ENCODE data around the gene GGT6.

The GGT6 gene

DNA sequence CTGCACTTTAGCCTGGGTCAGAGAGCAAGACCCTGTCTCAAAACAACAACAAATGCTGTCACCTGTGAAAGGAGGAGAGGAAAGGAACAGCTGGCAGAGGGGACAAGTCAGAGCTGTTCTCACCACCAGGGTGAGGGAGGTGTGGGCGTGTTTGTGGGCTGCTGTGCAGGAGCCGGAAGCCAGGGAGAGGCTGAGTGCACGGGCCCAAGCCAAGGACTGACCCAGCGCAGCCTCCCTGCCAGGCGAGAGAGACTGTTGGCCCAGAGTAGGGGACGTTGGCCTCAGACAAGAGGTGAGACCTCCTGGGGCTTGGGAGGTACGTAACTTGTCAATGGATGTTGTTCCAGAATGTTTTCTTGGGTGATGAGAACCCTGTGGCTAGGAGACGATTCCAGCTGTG, 51.0 kb downstream of the GGT6 start:
- in situ Hi-C loops (cut with HindIII; ENCODE audit: low pct_ligation_motif_present, low sequenced_read_pairs) = no loop called here
- H3K4me3 ChIP-seq (ENCODE audit: low read depth, low read length) = no peak overlapping the region
- TF ChIP-seq, protein P1, sequence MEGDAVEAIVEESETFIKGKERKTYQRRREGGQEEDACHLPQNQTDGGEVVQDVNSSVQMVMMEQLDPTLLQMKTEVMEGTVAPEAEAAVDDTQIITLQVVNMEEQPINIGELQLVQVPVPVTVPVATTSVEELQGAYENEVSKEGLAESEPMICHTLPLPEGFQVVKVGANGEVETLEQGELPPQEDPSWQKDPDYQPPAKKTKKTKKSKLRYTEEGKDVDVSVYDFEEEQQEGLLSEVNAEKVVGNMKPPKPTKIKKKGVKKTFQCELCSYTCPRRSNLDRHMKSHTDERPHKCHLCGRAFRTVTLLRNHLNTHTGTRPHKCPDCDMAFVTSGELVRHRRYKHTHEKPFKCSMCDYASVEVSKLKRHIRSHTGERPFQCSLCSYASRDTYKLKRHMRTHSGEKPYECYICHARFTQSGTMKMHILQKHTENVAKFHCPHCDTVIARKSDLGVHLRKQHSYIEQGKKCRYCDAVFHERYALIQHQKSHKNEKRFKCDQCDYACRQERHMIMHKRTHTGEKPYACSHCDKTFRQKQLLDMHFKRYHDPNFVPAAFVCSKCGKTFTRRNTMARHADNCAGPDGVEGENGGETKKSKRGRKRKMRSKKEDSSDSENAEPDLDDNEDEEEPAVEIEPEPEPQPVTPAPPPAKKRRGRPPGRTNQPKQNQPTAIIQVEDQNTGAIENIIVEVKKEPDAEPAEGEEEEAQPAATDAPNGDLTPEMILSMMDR (IDR thresholded peaks at IDR 0.05; ENCODE audit: low read depth, low read length, missing control alignments) = no peak
- DNase-seq = no peak
- no peak overlapping the region for H3K27ac ChIP-seq
- no peaks in the 10 kb centered on the region for H3K27me3 ChIP-seq (replicated peaks)
- H3K36me3 ChIP-seq (replicated peaks) = no peaks in the 10 kb centered on the region

DNA sequence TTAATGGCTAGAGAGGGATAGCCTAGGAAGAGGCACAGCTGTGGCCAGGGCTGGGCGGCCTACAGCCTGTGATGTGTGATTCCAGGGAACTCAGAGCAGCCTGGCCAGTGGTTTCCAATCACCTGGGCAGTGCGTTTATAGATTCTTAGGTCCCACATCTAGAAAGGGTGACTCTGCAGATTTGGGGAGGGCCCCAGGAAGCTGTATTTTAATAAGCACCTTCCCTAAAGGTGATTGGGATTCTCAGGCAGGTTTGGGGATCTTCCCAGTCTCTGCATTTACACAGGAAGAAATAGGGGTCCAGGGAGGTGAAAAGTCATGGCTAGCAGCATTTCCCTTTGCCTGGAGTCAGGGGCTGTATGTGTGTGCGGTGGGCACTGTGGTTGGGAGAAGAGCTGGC, 52.2 kb downstream of the GGT6 start:
- no peak for DNase-seq
- Histone ChIP-seq H3K27ac (no peak overlapping the region), H3K36me3 (replicated peaks) (no peaks in the 10 kb centered on the region), H3K27me3 (replicated peaks) (no peaks in the 10 kb centered on the region), H3K4me3 (ENCODE audit: low read depth, low read length) (no peak overlapping the region)
- TF ChIP-seq, protein P1 (IDR thresholded peaks at IDR 0.05; ENCODE audit: low read depth, low read length, missing control alignments) = no peak
- in situ Hi-C loops (cut with HindIII; ENCODE audit: low pct_ligation_motif_present, low sequenced_read_pairs) = no loop called here

DNA sequence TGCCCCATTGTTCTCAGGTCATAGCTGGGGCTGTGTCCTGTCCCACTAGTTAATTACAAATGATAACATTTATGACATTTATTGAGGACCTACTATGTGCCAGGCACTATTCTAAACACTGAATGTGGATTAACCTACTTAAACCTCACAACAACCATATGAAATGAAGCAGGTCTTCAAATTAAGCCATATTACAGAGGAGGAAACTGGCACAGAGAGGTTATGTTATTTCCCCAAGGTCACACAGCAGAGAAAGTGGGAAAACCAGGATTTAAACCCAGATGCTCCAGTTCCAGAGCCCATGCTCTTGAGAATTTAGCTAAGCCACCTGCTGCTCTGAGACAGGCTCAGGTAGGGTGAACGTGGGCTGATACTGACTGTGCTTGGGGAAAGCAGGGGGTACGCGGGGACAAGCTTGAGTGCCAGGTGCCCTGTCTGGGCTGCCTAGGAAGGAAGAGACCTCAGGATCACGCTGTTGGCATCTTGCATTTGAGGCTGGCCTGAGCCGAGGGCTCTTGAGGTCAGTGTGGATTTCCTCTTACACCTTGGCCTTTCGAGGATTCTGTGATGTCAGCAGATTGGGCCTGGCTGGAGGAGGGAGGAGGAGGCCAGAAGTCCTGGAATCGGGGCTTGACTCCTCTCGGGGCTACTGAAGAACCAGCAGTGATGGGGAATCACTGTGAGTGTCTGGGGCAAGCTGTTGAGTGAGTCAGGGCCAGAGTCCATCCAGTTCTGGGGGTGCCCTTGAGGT, 52.8 kb downstream of the GGT6 start:
- in situ Hi-C loops (cut with HindIII; ENCODE audit: low pct_ligation_motif_present, low sequenced_read_pairs) = no loop called here
- Histone ChIP-seq H3K36me3 (replicated peaks) (no peaks in the 10 kb centered on the region), H3K27ac (no peak overlapping the region), H3K27me3 (replicated peaks) (peaks cover 3% of the 10 kb centered on the region), H3K4me3 (ENCODE audit: low read depth, low read length) (no peak overlapping the region)
- DNase-seq = no peak
- TF ChIP-seq, protein P1 (IDR thresholded peaks at IDR 0.05; ENCODE audit: low read depth, low read length, missing control alignments) = no peak

Data from brain microvascular endothelial cell (primary cell).